Measurements from ENCODE around the gene BTBD18.

DNA sequence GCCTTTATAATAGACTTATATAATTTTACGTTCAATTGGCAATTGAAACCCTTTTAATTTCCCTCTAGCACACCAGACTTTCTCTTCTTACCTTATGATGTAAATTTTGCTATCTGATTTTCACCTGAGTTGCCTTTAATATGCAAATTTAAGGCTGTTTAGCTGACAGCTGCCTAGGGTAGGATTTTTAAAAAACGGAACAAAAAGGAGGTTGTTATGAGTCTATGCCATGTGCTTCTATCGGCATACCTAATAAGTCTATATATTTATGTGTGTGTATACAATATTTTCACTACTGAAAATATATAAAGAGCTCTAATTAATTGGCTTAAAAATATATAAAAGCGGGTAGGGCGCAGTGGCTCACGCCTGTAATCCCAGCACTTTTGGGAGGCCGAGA is 22.1 kb downstream of the BTBD18 start:
- TF ChIP-seq GABPA (IDR thresholded peaks at IDR 0.05; ENCODE audit: low read depth) = no peak
- TF ChIP-seq, protein P1, sequence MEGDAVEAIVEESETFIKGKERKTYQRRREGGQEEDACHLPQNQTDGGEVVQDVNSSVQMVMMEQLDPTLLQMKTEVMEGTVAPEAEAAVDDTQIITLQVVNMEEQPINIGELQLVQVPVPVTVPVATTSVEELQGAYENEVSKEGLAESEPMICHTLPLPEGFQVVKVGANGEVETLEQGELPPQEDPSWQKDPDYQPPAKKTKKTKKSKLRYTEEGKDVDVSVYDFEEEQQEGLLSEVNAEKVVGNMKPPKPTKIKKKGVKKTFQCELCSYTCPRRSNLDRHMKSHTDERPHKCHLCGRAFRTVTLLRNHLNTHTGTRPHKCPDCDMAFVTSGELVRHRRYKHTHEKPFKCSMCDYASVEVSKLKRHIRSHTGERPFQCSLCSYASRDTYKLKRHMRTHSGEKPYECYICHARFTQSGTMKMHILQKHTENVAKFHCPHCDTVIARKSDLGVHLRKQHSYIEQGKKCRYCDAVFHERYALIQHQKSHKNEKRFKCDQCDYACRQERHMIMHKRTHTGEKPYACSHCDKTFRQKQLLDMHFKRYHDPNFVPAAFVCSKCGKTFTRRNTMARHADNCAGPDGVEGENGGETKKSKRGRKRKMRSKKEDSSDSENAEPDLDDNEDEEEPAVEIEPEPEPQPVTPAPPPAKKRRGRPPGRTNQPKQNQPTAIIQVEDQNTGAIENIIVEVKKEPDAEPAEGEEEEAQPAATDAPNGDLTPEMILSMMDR (IDR thresholded peaks at IDR 0.05; ENCODE audit: insufficient read depth, low read length) = no peak

All from HL-60 (cell line).